T-helper 2 cell treated with Interferon-gamma antibody and Interleukin-4, amounts not matched to agents 5 μg/mL and 100 μg/mL, for 36 hours (primary cell): Measurements from ENCODE around the gene KIF6.
A peak's percentile ranks its signal among the peaks of the same experiment; 100 is the strongest.
"Not testable (repeated sequence)": the region's sequence is repeated elsewhere in the genome, so short reads cannot be mapped to it uniquely, and the experiment has no call there.

Experiments
- DNase-seq: peaks from one replicate; pipeline ENCODE4 v3.0.0; 2021; ENCODE audit warnings: low spot score
- H3K27ac Mint-ChIP-seq: one replicate; pipeline ENCODE4 v1.8.0; 2021; ENCODE audit warnings: mild to moderate bottlenecking, mixed read lengths
- H3K27me3 Mint-ChIP-seq: one replicate; pipeline ENCODE4 v1.8.0; 2021; ENCODE audit warnings: low read depth, mixed read lengths
- H3K36me3 Mint-ChIP-seq: one replicate; pipeline ENCODE4 v1.8.0; 2021; ENCODE audit warnings: low read depth, mixed read lengths
- H3K4me1 Mint-ChIP-seq: one replicate; pipeline ENCODE4 v1.8.0; 2021; ENCODE audit warnings: low read depth, mixed read lengths
- H3K4me3 Mint-ChIP-seq: one replicate; pipeline ENCODE4 v1.8.0; 2022; ENCODE audit warnings: mild to moderate bottlenecking, moderate library complexity, mixed read lengths
- H3K9me3 Mint-ChIP-seq: one replicate; pipeline ENCODE4 v1.8.0; 2021; ENCODE audit warnings: mixed read lengths

KIF6 gene

GRCh38 chr6:39752835-39753724, 27.9 kb upstream of the KIF6 start:
- H3K9me3 Mint-ChIP-seq: no peaks in the 10 kb centered on the region
- no peak overlapping the region for H3K4me3 Mint-ChIP-seq
- H3K27ac Mint-ChIP-seq: no peak overlapping the region
- no peak for DNase-seq
- H3K36me3 Mint-ChIP-seq: no peaks in the 10 kb centered on the region
- H3K4me1 Mint-ChIP-seq: no peaks in the 10 kb centered on the region
- H3K27me3 Mint-ChIP-seq: peaks cover 10% of the 10 kb centered on the region

- Mint-ChIP-seq H3K27ac (no peak overlapping the region), H3K9me3 (no peaks in the 10 kb centered on the region)
These were observed 21.6 kb upstream of the KIF6 start for GRCh38 chr6:39746795-39747194.

GRCh38 chr6:39733704-39734103, 8.5 kb upstream of the KIF6 start:
- Mint-ChIP-seq H3K4me1 (no peaks in the 10 kb centered on the region), H3K9me3 (no peaks in the 10 kb centered on the region), H3K4me3 (no peak overlapping the region), H3K27me3 (peaks cover 3% of the 10 kb centered on the region), H3K27ac (no peak overlapping the region), H3K36me3 (no peaks in the 10 kb centered on the region)
- DNase-seq: no peak

More at GRCh38 chr6:39746795-39747194, 21.6 kb upstream of the KIF6 start:
- Mint-ChIP-seq H3K4me1 (no peaks in the 10 kb centered on the region), H3K4me3 (no peak overlapping the region), H3K36me3 (no peaks in the 10 kb centered on the region), H3K27me3 (no peaks in the 10 kb centered on the region)
- no peak for DNase-seq

GRCh38 chr6:39731565-39731964, 6.4 kb upstream of the KIF6 start:
- DNase-seq: no peak
- Mint-ChIP-seq H3K27ac (no peak overlapping the region), H3K9me3 (no peaks in the 10 kb centered on the region), H3K4me1 (no peaks in the 10 kb centered on the region), H3K27me3 (peaks cover 8% of the 10 kb centered on the region), H3K4me3 (no peak overlapping the region), H3K36me3 (no peaks in the 10 kb centered on the region)

- Mint-ChIP-seq H3K27me3 (peaks cover 4% of the 10 kb centered on the region), H3K4me1 (peaks cover 2% of the 10 kb centered on the region), H3K27ac (no peak overlapping the region), H3K9me3 (no peaks in the 10 kb centered on the region), H3K4me3 (no peak overlapping the region), H3K36me3 (peaks cover 1% of the 10 kb centered on the region)
- no peak for DNase-seq
These were observed 4.7 kb upstream of the KIF6 start for GRCh38 chr6:39729945-39730344.

- Mint-ChIP-seq H3K27ac (no peak overlapping the region), H3K4me1 (peaks cover 2% of the 10 kb centered on the region), H3K36me3 (peaks cover 1% of the 10 kb centered on the region), H3K27me3 (peaks cover 4% of the 10 kb centered on the region), H3K9me3 (no peaks in the 10 kb centered on the region), H3K4me3 (peak overlapping the region; percentile 98)
- DNase-seq: no peak
These were observed 407 bp upstream of the KIF6 start for GRCh38 chr6:39725632-39725997.

GRCh38 chr6:39723350-39723749, 1.9 kb downstream of the KIF6 start:
- DNase-seq, H3K4me1 Mint-ChIP-seq, H3K27ac Mint-ChIP-seq, H3K27me3 Mint-ChIP-seq, H3K9me3 Mint-ChIP-seq, H3K4me3 Mint-ChIP-seq, H3K36me3 Mint-ChIP-seq: not testable (repeated sequence)

GRCh38 chr6:39714802-39715201, 10.4 kb downstream of the KIF6 start:
- H3K27me3 Mint-ChIP-seq: peaks cover 8% of the 10 kb centered on the region
- H3K27ac Mint-ChIP-seq: no peak overlapping the region
- H3K36me3 Mint-ChIP-seq: no peaks in the 10 kb centered on the region
- H3K4me1 Mint-ChIP-seq: no peaks in the 10 kb centered on the region
- DNase-seq: no peak
- H3K4me3 Mint-ChIP-seq: no peak overlapping the region
- H3K9me3 Mint-ChIP-seq: no peaks in the 10 kb centered on the region

- H3K27ac Mint-ChIP-seq: no peak overlapping the region
- no peaks in the 10 kb centered on the region for H3K9me3 Mint-ChIP-seq
- H3K27me3 Mint-ChIP-seq: peaks cover 8% of the 10 kb centered on the region
- no peaks in the 10 kb centered on the region for H3K36me3 Mint-ChIP-seq
- no peak for DNase-seq
- no peak overlapping the region for H3K4me3 Mint-ChIP-seq
- no peaks in the 10 kb centered on the region for H3K4me1 Mint-ChIP-seq
These were observed 17.1 kb downstream of the KIF6 start for GRCh38 chr6:39707962-39708683.

GRCh38 chr6:39706819-39707335, 18.3 kb downstream of the KIF6 start:
- no peak overlapping the region for H3K4me3 Mint-ChIP-seq
- no peak overlapping the region for H3K27ac Mint-ChIP-seq
- H3K36me3 Mint-ChIP-seq: no peaks in the 10 kb centered on the region
- no peak for DNase-seq
- H3K9me3 Mint-ChIP-seq: no peaks in the 10 kb centered on the region
- peaks cover 5% of the 10 kb centered on the region for H3K27me3 Mint-ChIP-seq
- no peaks in the 10 kb centered on the region for H3K4me1 Mint-ChIP-seq

- H3K9me3 Mint-ChIP-seq: no peaks in the 10 kb centered on the region
These were observed 22.9 kb downstream of the KIF6 start for GRCh38 chr6:39702265-39702664.

GRCh38 chr6:39700362-39700761, 24.8 kb downstream of the KIF6 start:
- H3K27me3 Mint-ChIP-seq: peaks cover 4% of the 10 kb centered on the region
- H3K4me1 Mint-ChIP-seq: no peaks in the 10 kb centered on the region
- no peaks in the 10 kb centered on the region for H3K9me3 Mint-ChIP-seq

More at GRCh38 chr6:39702265-39702664, 22.9 kb downstream of the KIF6 start:
- Mint-ChIP-seq H3K36me3 (no peaks in the 10 kb centered on the region), H3K4me1 (no peaks in the 10 kb centered on the region), H3K4me3 (no peak overlapping the region), H3K27ac (no peak overlapping the region), H3K27me3 (peaks cover 4% of the 10 kb centered on the region)
- no peak for DNase-seq

GRCh38 chr6:39698789-39699188, 26.4 kb downstream of the KIF6 start:
- Mint-ChIP-seq H3K27ac (no peak overlapping the region), H3K4me3 (no peak overlapping the region), H3K27me3 (peaks cover 5% of the 10 kb centered on the region), H3K36me3 (no peaks in the 10 kb centered on the region), H3K4me1 (no peaks in the 10 kb centered on the region), H3K9me3 (no peaks in the 10 kb centered on the region)
- DNase-seq: no peak

More at GRCh38 chr6:39700362-39700761, 24.8 kb downstream of the KIF6 start:
- DNase-seq: no peak
- Mint-ChIP-seq H3K36me3 (no peaks in the 10 kb centered on the region), H3K4me3 (no peak overlapping the region), H3K27ac (no peak overlapping the region)
